ENCODE data around the gene GHRL.
A peak's percentile ranks its signal among the peaks of the same experiment; 100 is the strongest.
"Not testable (repeated sequence)": the region's sequence is repeated elsewhere in the genome, so short reads cannot be mapped to it uniquely, and the experiment has no call there.

Gene GHRL

DNA sequence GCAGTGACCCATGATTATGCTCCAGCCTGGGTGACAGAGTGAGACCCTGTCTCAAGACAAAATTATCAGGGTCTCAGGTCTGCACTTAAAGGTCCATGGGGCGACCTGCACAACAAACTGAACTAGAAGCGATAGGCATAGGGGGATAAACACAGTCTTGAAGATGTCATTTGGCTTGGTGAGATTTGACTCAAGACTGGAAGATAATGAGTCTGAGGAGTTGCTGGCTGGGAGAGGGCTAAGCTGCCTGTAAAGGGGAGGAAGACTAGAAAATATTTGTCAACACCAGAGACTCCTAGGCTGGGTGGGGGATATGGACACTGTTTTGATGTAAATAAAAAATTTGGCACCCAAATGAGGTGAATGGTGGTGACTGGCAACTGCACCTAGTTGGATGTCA is 19.8 kb downstream of the GHRL start:
- DNase-seq (ENCODE audit: low spot score), result no peak

- DNase-seq (ENCODE audit: low spot score), result not testable (repeated sequence)
These were observed 20.3 kb downstream of the GHRL start for GRCh38 chr3:10272476-10272875.

GRCh38 chr3:10269443-10269842 is 23.3 kb downstream of the GHRL start:
- no peak for DNase-seq (ENCODE audit: low spot score)

- DNase-seq (ENCODE audit: low spot score), result no peak
These were observed 23.8 kb downstream of the GHRL start for GRCh38 chr3:10268930-10269329.

- DNase-seq (ENCODE audit: low spot score), result no peak
These were observed 24.6 kb downstream of the GHRL start for GRCh38 chr3:10268116-10268515.

- DNase-seq (ENCODE audit: low spot score), result not testable (repeated sequence)
These were observed 25.8 kb downstream of the GHRL start for GRCh38 chr3:10266936-10267335.

DNA sequence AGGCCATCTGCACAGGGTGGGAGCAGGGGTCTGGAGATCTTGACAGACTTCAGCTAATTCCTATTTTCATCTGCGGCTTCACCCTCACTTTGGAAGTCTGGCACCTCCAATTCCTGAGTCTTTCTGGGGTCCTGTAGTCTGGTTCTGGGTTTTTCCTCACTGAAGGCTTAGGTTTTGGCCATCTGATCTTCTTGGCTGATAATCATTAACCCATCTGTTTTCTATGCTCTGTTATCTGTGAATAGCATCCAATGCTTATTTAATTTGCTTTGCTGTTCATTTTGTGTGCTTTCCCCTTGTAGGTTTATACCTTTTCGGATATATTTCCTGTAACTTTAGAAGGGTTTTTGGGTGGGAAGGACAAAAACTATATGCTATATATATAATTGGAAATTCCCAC is 26.9 kb downstream of the GHRL start:
- no peak for DNase-seq (ENCODE audit: low spot score)

- peak; percentile 77 for DNase-seq (ENCODE audit: low spot score)
These were observed 28.9 kb downstream of the GHRL start for GRCh38 chr3:10263646-10264363.

- no peak for DNase-seq (ENCODE audit: low spot score)
These were observed 30.7 kb downstream of the GHRL start for GRCh38 chr3:10262027-10262426.

DNA sequence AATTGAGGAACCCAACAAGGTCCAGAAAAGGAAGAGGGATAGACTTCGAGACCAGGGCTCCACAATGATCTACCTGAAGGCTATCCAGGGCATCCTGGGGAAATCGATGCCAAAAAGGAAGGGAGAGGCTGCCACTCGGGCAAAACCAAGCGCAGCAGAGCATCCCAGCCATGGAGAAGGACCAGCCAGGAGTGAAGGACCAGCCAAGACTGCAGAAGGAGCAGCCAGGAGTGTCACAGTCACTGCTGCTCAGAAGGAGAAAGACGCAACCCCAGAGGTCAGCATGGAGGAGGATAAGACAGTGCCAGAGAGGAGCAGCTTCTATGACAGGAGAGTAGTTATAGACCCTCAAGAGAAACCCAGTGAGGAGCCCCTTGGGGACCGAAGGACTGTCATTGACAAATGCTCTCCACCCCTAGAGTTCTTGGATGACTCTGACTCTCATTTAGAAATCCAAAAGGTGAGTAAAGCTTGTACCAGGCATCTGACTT is 32.5 kb downstream of the GHRL start:
- no peak for DNase-seq (ENCODE audit: low spot score)

DNA sequence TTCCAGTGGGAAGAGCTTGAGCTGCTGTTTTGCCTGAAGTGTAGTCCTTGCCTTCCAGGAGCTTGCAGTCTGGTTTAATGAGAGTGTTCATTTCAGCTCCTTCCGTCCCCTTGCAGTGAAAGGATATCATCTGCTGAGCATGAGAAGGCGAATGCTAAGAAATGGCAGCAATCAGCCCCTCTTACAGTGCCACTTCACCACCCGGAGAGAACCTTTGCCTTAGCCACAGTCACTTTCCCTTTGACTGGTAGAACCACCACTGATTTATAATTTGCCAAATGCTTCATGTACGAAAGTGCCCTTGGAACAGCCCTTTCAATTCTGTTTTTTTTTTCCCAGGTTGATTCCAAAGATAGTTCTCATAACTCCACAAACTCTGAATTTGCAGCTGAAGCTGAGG is 32.9 kb downstream of the GHRL start:
- no peak for DNase-seq (ENCODE audit: low spot score)

- DNase-seq (ENCODE audit: low spot score), result no peak
These were observed 33.7 kb downstream of the GHRL start for GRCh38 chr3:10259036-10259435.

DNA sequence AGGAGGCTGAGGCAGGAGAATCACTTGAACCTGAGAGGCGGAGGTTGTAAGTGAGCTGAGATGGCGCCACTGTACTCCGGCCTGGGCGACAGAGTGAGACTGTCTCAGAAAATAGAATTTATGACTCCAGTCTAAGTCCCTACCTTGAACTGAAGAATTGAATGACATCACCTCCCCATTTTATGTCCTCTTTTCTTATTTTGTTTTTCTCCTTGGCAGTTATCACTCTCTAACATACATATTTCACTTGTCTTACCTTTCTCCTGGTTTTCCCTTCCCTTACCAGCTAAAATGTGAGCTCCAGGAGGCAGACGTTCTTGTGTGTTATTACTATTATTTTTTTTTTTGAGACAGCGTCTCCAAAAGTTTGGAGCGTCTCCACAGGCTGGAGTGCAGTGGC is 36.9 kb downstream of the GHRL start:
- no peak for DNase-seq (ENCODE audit: low spot score)

DNA sequence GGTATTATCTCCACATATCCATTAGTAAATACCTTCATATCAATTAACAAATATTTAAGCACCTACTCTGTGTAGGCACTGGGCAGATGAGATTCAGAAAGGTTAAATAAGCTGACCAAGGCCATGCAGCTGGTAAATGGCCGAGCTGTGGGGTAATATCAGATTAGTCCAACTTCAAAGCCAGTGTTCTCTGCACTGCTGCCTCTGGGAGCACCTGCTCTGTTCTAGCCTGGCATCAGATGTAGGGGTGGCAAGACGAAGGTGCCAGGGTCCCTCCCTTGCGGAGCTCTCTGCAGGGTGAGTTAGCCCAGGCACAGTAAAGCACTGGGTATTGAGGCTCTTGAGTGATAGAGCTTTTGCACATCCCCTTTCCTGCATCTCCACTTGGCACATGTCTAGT is 39.0 kb downstream of the GHRL start:
- DNase-seq (ENCODE audit: low spot score), result no peak

GRCh38 chr3:10251006-10251405 is 41.7 kb downstream of the GHRL start:
- no peak for DNase-seq (ENCODE audit: low spot score)

GRCh38 chr3:10249833-10250232 is 42.9 kb downstream of the GHRL start:
- no peak for DNase-seq (ENCODE audit: low spot score)

DNA sequence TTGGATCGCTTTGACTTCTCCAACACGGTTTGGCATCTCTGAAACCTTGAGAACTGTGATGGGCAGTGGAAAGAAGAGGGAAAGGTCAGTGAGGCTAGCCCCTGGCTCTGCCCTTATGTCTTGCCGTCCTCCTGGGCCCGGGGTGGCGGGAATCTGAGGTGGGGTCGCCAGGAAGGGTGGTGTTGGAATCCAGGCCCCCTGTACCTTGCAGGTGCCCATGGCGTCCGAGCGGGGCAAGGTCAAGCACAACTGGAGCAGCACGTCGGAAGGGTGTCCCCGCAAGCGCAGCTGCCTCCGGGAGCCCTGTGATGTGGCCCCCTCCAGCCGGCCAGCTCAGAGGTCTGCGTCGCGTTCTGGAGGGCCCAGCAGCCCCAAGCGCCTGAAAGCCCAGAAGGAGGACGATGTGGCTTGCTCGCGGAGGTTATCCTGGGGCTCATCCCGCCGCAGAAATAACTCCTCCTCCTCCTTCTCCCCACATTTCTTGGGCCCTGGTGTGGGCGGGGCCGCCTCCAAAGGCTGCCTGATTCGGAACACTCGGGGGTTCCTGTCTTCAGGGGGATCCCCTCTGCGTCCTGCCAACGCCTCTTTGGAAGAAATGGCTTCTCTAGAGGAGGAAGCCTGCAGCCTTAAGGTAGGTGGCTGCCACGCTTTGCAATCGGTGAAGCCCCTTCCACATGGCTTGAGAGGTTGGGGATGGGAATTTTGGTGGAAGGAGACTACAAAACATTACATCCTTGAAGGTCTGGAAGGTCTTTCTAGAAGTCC is 43.6 kb downstream of the GHRL start:
- DNase-seq (ENCODE audit: low spot score), result peak; percentile 52

DNA sequence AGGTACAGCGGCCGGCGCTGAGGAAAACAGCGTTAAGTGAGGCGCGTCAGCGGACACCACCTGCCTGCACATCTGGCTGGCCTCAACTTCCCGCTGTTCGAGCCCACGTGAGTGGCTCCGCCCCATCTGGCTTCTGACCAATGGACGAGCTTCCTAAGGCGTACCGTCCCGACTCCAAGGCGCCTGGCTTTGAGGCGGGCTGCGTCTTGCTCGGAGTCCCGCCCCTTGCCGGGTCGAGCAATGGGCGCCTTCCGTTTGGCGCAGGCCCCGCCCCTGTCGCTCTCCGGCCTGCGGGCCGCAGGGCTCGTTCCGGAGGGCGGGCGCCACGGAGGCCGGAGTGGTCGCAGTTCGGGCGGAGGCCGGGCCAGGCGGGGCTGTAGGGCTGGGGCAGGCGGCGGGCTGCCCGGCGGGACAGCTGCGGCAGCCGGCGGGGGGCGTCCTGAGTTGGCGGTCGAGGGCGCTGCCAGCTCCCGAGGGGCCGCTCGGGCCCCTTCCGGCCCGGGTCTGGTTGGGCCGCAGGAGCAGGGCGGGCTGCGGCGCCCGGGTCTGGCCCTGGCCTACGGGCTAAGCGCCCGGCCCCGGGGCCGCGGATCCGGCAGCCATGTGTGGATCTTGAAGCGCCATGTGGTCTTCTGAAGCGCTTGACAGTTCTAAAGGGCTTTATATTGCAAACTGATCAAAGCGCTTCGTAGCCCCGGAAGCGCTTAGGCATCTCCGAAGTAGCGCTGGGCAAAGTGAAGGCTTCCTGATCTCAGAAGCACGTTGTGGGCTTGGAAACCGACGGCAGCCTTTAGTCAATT is 44.4 kb downstream of the GHRL start, which contains the start of gene TATDN2:
TSS of gene TATDN2 (plus strand) at position 276 of the 800 bp plus-strand sequence. CDS start 742 bp downstream, outside the sequence.
- DNase-seq (ENCODE audit: low spot score), result peak; percentile 99

GRCh38 chr3:10247679-10248183 is 45.0 kb downstream of the GHRL start:
- DNase-seq (ENCODE audit: low spot score), result no peak

- no peak for DNase-seq (ENCODE audit: low spot score)
These were observed 47.5 kb downstream of the GHRL start for GRCh38 chr3:10245081-10245712.

- no peak for DNase-seq (ENCODE audit: low spot score)
These were observed 48.7 kb downstream of the GHRL start for GRCh38 chr3:10244009-10244408.

Data from AG08395 (cell line).